Sigmoid colon (tissue), 7 donors: Measurements from ENCODE around the gene RUSF1. TPM values are rescaled to one million over a fixed set of nuclear protein-coding genes. Genes with fewer than 3 reads are reported as not detected.
"Not testable (repeated sequence)": the region's sequence is repeated elsewhere in the genome, so short reads cannot be mapped to it uniquely, and the experiment has no call there.

ENCODE experiments used
- DNase-seq: peaks from one replicate; pipeline ENCODE4 v3.0.0-alpha.2; 2019
- H3K27ac ChIP-seq, 4 donors: fragments of 200-600 bp; sonication (generic); one replicate each; pipeline ENCODE4 v1.5.1; 2016 to 2019; ENCODE audit warnings: mild to moderate bottlenecking in 1 of 4
- H3K27me3 ChIP-seq, 3 donors: fragments of 200-600 bp; sonication (generic); one replicate each; pipeline ENCODE4 v1.5.1; 2019; ENCODE audit warnings: mild to moderate bottlenecking in 1 of 3
- H3K36me3 ChIP-seq, 4 donors: fragments of 200-600 bp; sonication (generic); one replicate each; pipeline ENCODE4 v1.5.1; 2016 to 2019
- H3K4me1 ChIP-seq, 4 donors: fragments of 200-600 bp; sonication (generic); one replicate each; pipeline ENCODE4 v1.5.1; 2017 to 2019
- H3K4me3 ChIP-seq, 4 donors: fragments of 200-600 bp; sonication (generic); one replicate each; pipeline ENCODE4 v1.5.1; 2017 to 2019; ENCODE audit warnings: mild to moderate bottlenecking in 2 of 4, moderate library complexity in 1 of 4
- H3K9me3 ChIP-seq, 4 donors: fragments of 200-600 bp in 3 of 4; sonication (generic) in 3 of 4; one replicate each; pipeline versions ENCODE4 v1.5.1 to v1.6.1; 2013 to 2019
- EP300 ChIP-seq, 4 donors: sonication (generic); formaldehyde crosslinking; IDR thresholded peaks; one replicate each; pipeline ENCODE4 v1.6.1; 2017; ENCODE audit warnings: antibody characterized with exemption in 4 of 4
- POLR2A ChIP-seq, 2 donors: fragments of 450-650 bp; IDR thresholded peaks; one replicate each; pipeline ENCODE4 v1.6.1; 2016; ENCODE audit warnings: antibody characterized with exemption in 2 of 2, mild to moderate bottlenecking in 2 of 2, moderate library complexity in 2 of 2
- POLR2AphosphoS5 ChIP-seq, 4 donors: sonication (generic); formaldehyde crosslinking; IDR thresholded peaks; one replicate each; pipeline ENCODE4 v1.6.1; 2017; ENCODE audit warnings: antibody characterized with exemption in 4 of 4
- WGBS, 2 donors: extraction: QIAGEN DNeasy Blood & Tissue Kit; methylation state at CpG; one replicate each; pipeline ENCODE4 v1.1.7; 2013; 5-methylcytosine and 5-hydroxymethylcytosine counted together
- intact Hi-C: fragments of 100-400 bp; cut with DNase I; formaldehyde crosslinking; loops from one replicate; pipeline ENCODE4 v1.15.1; 2023
- polyA plus RNA-seq, 3 donors: library from polyadenylated mRNA; stranded (reverse); fragments of 200-250 nt; gene quantifications; one replicate each; pipeline ENCODE4 v1.2.3, GENCODE V29; 2013
- total RNA-seq, 4 donors: library from RNA; depleted of rRNA; stranded (reverse); fragments of >200 nt; gene quantifications; one replicate each; pipeline ENCODE4 v1.1.0, GENCODE V29; 2016
- TF ChIP-seq, protein P1 (sequence below), 4 experiments: fragments of 450-650 bp in 3 of 4; fragments of 200-600 bp in 1 of 4; IDR thresholded peaks; one replicate each; pipeline ENCODE4 v1.5.1; 2016 to 2019; ENCODE audit warnings: antibody characterized with exemption in 4 of 4, mild to moderate bottlenecking in 3 of 4, moderate library complexity in 2 of 4
- donor health status: healthy with polysubstance abuse.
- donor health status: Bipolar disorder and iron deficiency.
- donor health status: healthy.

Gene RUSF1
- total and polyA plus RNA-seq, 7 donors: 7.9 to 67.0 (median 36.5) TPM

GRCh38 chr16:31487071-31487719 is 21.0 kb downstream of the RUSF1 start:
- H3K27me3 ChIP-seq: peaks cover 23 to 41% (median 33%) of the 10 kb centered on the region in 3 donors
- H3K27ac ChIP-seq: no peak overlapping the region
- WGBS, 2 donors: 3 to 6% methylated on average over 48 of the region's 48 CpGs
- peaks cover 0 to 3% (median 0%) of the 10 kb centered on the region in 4 donors for H3K9me3 ChIP-seq
- H3K4me1 ChIP-seq: peaks cover 0 to 24% (median 21%) of the 10 kb centered on the region in 4 donors
- DNase-seq: no peak
- peaks cover 4 to 20% (median 6%) of the 10 kb centered on the region in 4 donors for H3K36me3 ChIP-seq
- no peak for TF ChIP-seq EP300 (IDR thresholded peaks at IDR 0.05)
- TF ChIP-seq, protein P1, sequence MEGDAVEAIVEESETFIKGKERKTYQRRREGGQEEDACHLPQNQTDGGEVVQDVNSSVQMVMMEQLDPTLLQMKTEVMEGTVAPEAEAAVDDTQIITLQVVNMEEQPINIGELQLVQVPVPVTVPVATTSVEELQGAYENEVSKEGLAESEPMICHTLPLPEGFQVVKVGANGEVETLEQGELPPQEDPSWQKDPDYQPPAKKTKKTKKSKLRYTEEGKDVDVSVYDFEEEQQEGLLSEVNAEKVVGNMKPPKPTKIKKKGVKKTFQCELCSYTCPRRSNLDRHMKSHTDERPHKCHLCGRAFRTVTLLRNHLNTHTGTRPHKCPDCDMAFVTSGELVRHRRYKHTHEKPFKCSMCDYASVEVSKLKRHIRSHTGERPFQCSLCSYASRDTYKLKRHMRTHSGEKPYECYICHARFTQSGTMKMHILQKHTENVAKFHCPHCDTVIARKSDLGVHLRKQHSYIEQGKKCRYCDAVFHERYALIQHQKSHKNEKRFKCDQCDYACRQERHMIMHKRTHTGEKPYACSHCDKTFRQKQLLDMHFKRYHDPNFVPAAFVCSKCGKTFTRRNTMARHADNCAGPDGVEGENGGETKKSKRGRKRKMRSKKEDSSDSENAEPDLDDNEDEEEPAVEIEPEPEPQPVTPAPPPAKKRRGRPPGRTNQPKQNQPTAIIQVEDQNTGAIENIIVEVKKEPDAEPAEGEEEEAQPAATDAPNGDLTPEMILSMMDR (IDR thresholded peaks at IDR 0.05): no peak
- no peak for TF ChIP-seq POLR2AphosphoS5 (IDR thresholded peaks at IDR 0.05)
- no peak for TF ChIP-seq POLR2A (IDR thresholded peaks at IDR 0.05)
- intact Hi-C loops: no loop called here
- H3K4me3 ChIP-seq: peak overlapping the region; percentile 23 to 54 (median 45)

DNA sequence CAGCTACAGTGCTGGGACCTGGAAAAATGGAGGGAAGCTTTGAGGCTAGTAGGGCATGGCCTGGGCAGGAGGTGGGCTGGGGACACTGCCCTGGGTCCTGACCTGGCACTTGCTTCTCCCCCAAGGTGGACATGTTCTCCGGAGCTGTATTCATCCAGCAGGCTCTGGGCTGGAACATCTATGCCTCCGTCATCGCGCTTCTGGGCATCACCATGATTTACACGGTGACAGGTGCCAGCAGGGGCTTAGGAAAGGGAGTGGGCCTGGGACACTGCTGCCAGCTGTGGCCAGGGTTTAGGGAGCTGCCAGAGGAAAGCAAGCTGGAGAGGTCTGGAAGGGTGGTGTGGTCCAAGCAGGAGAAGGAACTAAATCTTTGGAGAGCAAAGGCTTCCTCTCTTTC is 22.1 kb downstream of the RUSF1 start:
- TF ChIP-seq POLR2A (IDR thresholded peaks at IDR 0.05) (no peak), POLR2AphosphoS5 (IDR thresholded peaks at IDR 0.05) (no peak)
- TF ChIP-seq, protein P1 (IDR thresholded peaks at IDR 0.05): no peak
- H3K4me1 ChIP-seq: peaks cover 0 to 24% (median 22%) of the 10 kb centered on the region in 4 donors
- no peak overlapping the region for H3K4me3 ChIP-seq
- no peak for DNase-seq
- peaks cover 23 to 41% (median 33%) of the 10 kb centered on the region in 3 donors for H3K27me3 ChIP-seq
- intact Hi-C loops: no loop called here
- WGBS, 2 donors: 96% methylated on average over 5 of the region's 5 CpGs
- peaks cover 0 to 10% (median 0%) of the 10 kb centered on the region in 4 donors for H3K36me3 ChIP-seq
- H3K9me3 ChIP-seq: peaks cover 0 to 3% (median 0%) of the 10 kb centered on the region in 4 donors
- no peak overlapping the region for H3K27ac ChIP-seq

DNA sequence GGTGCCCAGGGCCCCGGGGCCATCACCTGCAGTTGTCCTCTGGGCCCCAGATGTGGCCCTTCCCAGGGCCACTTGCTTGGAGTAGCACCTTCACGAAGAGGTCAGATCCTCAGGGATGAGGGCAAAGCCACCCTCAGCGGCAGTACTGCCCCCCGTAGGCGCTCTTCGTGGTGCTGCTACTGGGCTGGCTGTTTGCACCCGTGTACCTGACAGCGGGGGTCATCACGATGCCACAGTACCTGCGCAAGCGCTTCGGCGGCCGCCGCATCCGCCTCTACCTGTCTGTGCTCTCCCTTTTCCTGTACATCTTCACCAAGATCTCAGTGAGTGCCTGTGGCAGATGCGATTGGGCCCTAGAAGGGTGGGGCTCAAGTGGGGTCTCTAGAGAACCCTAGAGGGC is 22.6 kb downstream of the RUSF1 start:
- WGBS, 2 donors: 95% methylated on average over 17 of the region's 17 CpGs

DNA sequence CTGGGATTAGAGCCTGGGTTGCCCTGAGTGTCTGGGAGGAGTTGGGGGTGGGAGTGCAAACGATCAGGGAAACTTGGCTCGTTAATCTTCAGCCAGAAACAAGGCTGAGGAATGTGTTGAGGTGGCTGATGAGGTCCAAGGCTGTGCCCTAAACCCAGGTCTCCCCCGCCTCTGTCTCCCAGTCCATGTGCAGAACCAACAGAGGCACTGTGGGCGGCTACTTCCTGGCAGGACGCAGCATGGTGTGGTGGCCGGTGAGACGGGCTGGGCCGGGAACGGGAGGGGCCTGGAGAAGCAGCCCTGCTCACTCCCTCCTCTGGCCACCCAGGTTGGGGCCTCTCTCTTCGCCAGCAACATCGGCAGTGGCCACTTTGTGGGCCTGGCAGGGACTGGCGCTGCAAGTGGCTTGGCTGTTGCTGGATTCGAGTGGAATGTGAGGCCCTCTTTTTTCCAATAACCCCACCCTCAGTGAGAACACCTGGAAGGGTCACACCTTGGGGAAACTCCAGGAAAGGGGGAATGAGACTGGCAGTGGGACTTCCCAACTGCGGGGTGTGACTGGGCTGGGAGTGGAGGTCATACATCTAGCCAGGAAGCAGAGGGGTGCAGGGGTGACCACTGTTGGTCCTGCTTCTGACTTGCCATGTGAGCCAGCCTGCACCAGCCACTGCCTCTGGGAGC is 23.6 kb downstream of the RUSF1 start:
- 16 to 57% methylated on average over 14 of the region's 14 CpGs for WGBS, 2 donors
- Histone ChIP-seq H3K27ac (no peak overlapping the region), H3K9me3 (peaks cover 0 to 3% (median 0%) of the 10 kb centered on the region in 4 donors), H3K4me3 (no peak overlapping the region), H3K27me3 (peaks cover 23 to 41% (median 33%) of the 10 kb centered on the region in 3 donors), H3K4me1 (peaks cover 0 to 33% (median 27%) of the 10 kb centered on the region in 4 donors), H3K36me3 (no peaks in the 10 kb centered on the region)
- intact Hi-C loops: no loop called here
- no peak for TF ChIP-seq POLR2AphosphoS5 (IDR thresholded peaks at IDR 0.05)
- TF ChIP-seq, protein P1 (IDR thresholded peaks at IDR 0.05): no peak
- TF ChIP-seq EP300 (IDR thresholded peaks at IDR 0.05): no peak
- no peak for TF ChIP-seq POLR2A (IDR thresholded peaks at IDR 0.05)
- no peak for DNase-seq

More for the DNA sequence above, 22.6 kb downstream of the RUSF1 start:
- Histone ChIP-seq H3K27ac (no peak overlapping the region), H3K36me3 (peaks cover 0 to 6% (median 0%) of the 10 kb centered on the region in 4 donors), H3K9me3 (peaks cover 0 to 3% (median 0%) of the 10 kb centered on the region in 4 donors), H3K27me3 (peaks cover 23 to 41% (median 33%) of the 10 kb centered on the region in 3 donors), H3K4me3 (no peak overlapping the region), H3K4me1 (peaks cover 0 to 28% (median 24%) of the 10 kb centered on the region in 4 donors)
- no peak for DNase-seq
- intact Hi-C loops: no loop called here
- TF ChIP-seq, protein P1 (IDR thresholded peaks at IDR 0.05): no peak
- TF ChIP-seq EP300 (IDR thresholded peaks at IDR 0.05) (no peak), POLR2AphosphoS5 (IDR thresholded peaks at IDR 0.05) (no peak), POLR2A (IDR thresholded peaks at IDR 0.05) (no peak)

DNA sequence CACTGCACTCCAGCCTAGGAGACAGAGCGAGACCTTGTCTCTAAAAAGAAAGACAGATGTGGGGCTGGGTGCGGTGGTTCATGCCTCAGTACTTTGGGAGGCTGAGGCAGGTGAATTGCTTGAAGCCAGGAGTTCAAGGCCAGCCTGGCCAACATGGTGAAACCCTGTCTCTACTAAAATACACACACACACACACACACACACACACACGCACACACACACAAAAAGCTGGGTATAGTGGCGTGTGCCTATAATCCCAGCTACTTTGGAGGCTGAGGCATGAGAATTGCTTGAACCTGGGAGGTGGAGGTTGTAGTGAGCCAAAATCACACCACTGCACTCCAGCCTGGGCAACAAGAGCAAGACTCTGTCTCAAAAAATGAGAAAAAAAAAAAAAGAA is 24.1 kb downstream of the RUSF1 start:
- intact Hi-C loops, H3K36me3 ChIP-seq, H3K27ac ChIP-seq, H3K9me3 ChIP-seq, DNase-seq, H3K4me3 ChIP-seq: not testable (repeated sequence)
- H3K4me1 ChIP-seq: peaks cover 0 to 33% (median 27%) of the 10 kb centered on the region in 4 donors
- 89 to 92% methylated on average over 4 of the region's 4 CpGs for WGBS, 2 donors
- peaks cover 23 to 41% (median 33%) of the 10 kb centered on the region in 3 donors for H3K27me3 ChIP-seq
